ENCODE results near the gene TSPAN18. TPM values are rescaled to one million over a fixed set of nuclear protein-coding genes. Genes with fewer than 3 reads are reported as not detected.

Gene TSPAN18
- total and polyA plus RNA-seq, 2 donors from 2014 or later = 13.8 to 38.1 TPM

- no peak for FAIRE-seq
- Histone ChIP-seq H3K27ac (ENCODE audit: low read depth in 2 of 2, low read length in 2 of 2) (no peak overlapping the region), H3K4me3 (ENCODE audit: low read length in 3 of 3) (no peak overlapping the region), H3K9me3 (ENCODE audit: control insufficient read depth in 2 of 3, insufficient read depth in 1 of 3, low read length in 3 of 3) (no peaks in the 10 kb centered on the region), H3K9ac (ENCODE audit: low read length in 3 of 3) (no peak overlapping the region), H3K36me3 (ENCODE audit: control insufficient read depth in 2 of 3, insufficient read depth in 3 of 3, low read length in 3 of 3) (no peaks in the 10 kb centered on the region), H3K27me3 (ENCODE audit: control insufficient read depth, insufficient read depth, low read length) (no peaks in the 10 kb centered on the region), H3K4me1 (ENCODE audit: control insufficient read depth in 2 of 3, insufficient read depth in 2 of 3, low read depth in 1 of 3, low read length in 3 of 3) (peaks cover 0 to 3% (median 2%) of the 10 kb centered on the region in 3 donors)
- TF ChIP-seq CTCF (IDR thresholded peaks at IDR 0.05; ENCODE audit: borderline replicate concordance, extremely low read depth, insufficient read depth) = no peak
- intact Hi-C loops (cut with DNase I) = no loop called here
- DNase-seq = no peak
Observed at GRCh38 chr11:44878711-44879110, 151.9 kb downstream of the TSPAN18 start.

GRCh38 chr11:44879432-44879831 lies 152.7 kb downstream of the TSPAN18 start:
- Histone ChIP-seq H3K4me1 (ENCODE audit: control insufficient read depth in 2 of 3, insufficient read depth in 2 of 3, low read depth in 1 of 3, low read length in 3 of 3) (peaks cover 3 to 4% (median 3%) of the 10 kb centered on the region in 3 donors), H3K9ac (ENCODE audit: low read length in 3 of 3) (no peak overlapping the region), H3K36me3 (ENCODE audit: control insufficient read depth in 2 of 3, insufficient read depth in 3 of 3, low read length in 3 of 3) (no peaks in the 10 kb centered on the region), H3K27ac (ENCODE audit: low read depth in 2 of 2, low read length in 2 of 2) (no peak overlapping the region), H3K9me3 (ENCODE audit: control insufficient read depth in 2 of 3, insufficient read depth in 1 of 3, low read length in 3 of 3) (no peaks in the 10 kb centered on the region), H3K27me3 (ENCODE audit: control insufficient read depth, insufficient read depth, low read length) (no peaks in the 10 kb centered on the region), H3K4me3 (ENCODE audit: low read length in 3 of 3) (no peak overlapping the region)
- intact Hi-C loops (cut with DNase I) = no loop called here
- no peak for TF ChIP-seq CTCF (IDR thresholded peaks at IDR 0.05; ENCODE audit: borderline replicate concordance, extremely low read depth, insufficient read depth)
- DNase-seq (no peak), FAIRE-seq (no peak)

GRCh38 chr11:44880511-44880910 lies 153.7 kb downstream of the TSPAN18 start:
- no peak overlapping the region for H3K4me3 ChIP-seq (ENCODE audit: low read length in 3 of 3)
- no peak overlapping the region for H3K9ac ChIP-seq (ENCODE audit: low read length in 3 of 3)
- TF ChIP-seq CTCF (IDR thresholded peaks at IDR 0.05; ENCODE audit: borderline replicate concordance, extremely low read depth, insufficient read depth) = no peak
- H3K36me3 ChIP-seq (ENCODE audit: control insufficient read depth in 2 of 3, insufficient read depth in 3 of 3, low read length in 3 of 3) = no peaks in the 10 kb centered on the region
- FAIRE-seq (no peak), DNase-seq (no peak)
- peaks cover 3 to 4% (median 3%) of the 10 kb centered on the region in 3 donors for H3K4me1 ChIP-seq (ENCODE audit: control insufficient read depth in 2 of 3, insufficient read depth in 2 of 3, low read depth in 1 of 3, low read length in 3 of 3)
- no peaks in the 10 kb centered on the region for H3K9me3 ChIP-seq (ENCODE audit: control insufficient read depth in 2 of 3, insufficient read depth in 1 of 3, low read length in 3 of 3)
- no peaks in the 10 kb centered on the region for H3K27me3 ChIP-seq (ENCODE audit: control insufficient read depth, insufficient read depth, low read length)
- H3K27ac ChIP-seq (ENCODE audit: low read depth in 2 of 2, low read length in 2 of 2) = no peak overlapping the region
- intact Hi-C loops (cut with DNase I) = no loop called here

GRCh38 chr11:44880953-44881352 lies 154.2 kb downstream of the TSPAN18 start:
- Histone ChIP-seq H3K27ac (ENCODE audit: low read depth in 2 of 2, low read length in 2 of 2) (no peak overlapping the region), H3K27me3 (ENCODE audit: control insufficient read depth, insufficient read depth, low read length) (no peaks in the 10 kb centered on the region), H3K4me3 (ENCODE audit: low read length in 3 of 3) (no peak overlapping the region), H3K4me1 (ENCODE audit: control insufficient read depth in 2 of 3, insufficient read depth in 2 of 3, low read depth in 1 of 3, low read length in 3 of 3) (peaks cover 3 to 4% (median 3%) of the 10 kb centered on the region in 3 donors), H3K9ac (ENCODE audit: low read length in 3 of 3) (no peak overlapping the region), H3K9me3 (ENCODE audit: control insufficient read depth in 2 of 3, insufficient read depth in 1 of 3, low read length in 3 of 3) (no peaks in the 10 kb centered on the region), H3K36me3 (ENCODE audit: control insufficient read depth in 2 of 3, insufficient read depth in 3 of 3, low read length in 3 of 3) (no peaks in the 10 kb centered on the region)
- no peak for TF ChIP-seq CTCF (IDR thresholded peaks at IDR 0.05; ENCODE audit: borderline replicate concordance, extremely low read depth, insufficient read depth)
- intact Hi-C loops (cut with DNase I) = no loop called here
- no peak for FAIRE-seq
- no peak for DNase-seq
